NOMO-1 treated with DMSO at 0.1 percent for 48 hours (cell line): Measurements from ENCODE around the gene TGFBR1.

Source experiments
- DNase-seq: peaks from one replicate; lab custom pipeline; 2025; ENCODE audit not compliant: unreplicated experiment; lab: John Stamatoyannopoulos, UW

Gene TGFBR1

GRCh38 chr9:99167119-99167518, 62.2 kb downstream of the TGFBR1 start:
- DNase-seq = no peak

- peak; percentile 47 for DNase-seq
Observed at GRCh38 chr9:99167694-99168093, 62.8 kb downstream of the TGFBR1 start.

DNA sequence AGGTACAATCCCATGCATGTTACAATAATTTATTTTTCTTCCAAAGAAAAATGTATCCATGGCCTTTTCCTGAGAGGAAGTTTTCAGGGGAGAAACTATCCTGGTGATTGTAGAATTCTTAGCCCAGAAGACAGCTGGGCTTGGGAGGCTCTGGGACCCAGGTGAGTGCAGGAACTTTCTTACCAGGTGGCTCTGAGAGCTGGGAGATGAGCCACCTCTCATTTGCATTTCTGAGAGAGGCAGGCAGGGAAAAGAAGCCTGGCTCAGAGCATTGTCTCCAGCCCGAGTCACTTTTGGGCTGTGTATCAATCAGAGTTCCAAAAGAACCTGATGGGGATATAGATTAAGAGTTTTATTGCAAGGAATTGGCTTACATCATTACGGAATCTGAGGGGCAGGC, 64.2 kb downstream of the TGFBR1 start:
- DNase-seq = no peak

DNA sequence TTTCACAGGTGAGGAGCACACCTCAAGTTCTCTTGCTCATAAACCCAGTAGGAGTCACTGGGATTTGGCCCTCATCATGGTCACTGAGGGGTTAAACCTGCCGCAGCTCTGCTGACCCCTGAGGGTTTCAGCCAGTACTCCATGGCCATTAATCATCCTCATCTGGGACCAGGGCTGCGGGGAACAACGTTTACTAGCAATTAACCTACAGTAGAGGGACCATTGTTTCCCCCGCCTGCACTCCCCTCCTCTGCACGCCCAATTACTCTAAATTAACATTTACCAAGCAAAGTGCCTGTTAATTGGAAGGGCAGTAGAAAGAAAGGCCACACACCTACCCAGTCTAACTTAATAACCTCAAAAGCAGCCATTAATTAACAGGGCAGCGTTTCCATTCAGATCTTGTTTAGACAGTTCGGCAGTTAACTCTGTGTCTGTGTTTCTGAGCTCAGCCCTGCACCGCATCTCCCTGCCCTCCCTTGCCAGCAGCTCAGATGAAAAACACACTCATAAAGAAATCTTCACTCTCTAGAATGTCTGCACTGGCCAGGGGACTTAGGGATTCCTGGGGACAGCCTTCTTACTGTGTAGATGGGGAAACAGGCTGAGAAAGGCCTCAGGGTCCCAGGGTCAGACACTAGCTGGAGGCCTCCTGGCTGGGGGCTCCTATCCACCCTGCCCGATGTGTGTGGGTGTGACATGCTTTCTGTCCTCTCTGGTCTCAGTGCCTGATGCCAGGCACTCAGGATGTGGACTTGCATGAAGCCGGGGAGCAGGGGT, 65.3 kb downstream of the TGFBR1 start:
- DNase-seq = no peak

- no peak for DNase-seq
Observed at GRCh38 chr9:99171225-99172123, 66.6 kb downstream of the TGFBR1 start.

DNA sequence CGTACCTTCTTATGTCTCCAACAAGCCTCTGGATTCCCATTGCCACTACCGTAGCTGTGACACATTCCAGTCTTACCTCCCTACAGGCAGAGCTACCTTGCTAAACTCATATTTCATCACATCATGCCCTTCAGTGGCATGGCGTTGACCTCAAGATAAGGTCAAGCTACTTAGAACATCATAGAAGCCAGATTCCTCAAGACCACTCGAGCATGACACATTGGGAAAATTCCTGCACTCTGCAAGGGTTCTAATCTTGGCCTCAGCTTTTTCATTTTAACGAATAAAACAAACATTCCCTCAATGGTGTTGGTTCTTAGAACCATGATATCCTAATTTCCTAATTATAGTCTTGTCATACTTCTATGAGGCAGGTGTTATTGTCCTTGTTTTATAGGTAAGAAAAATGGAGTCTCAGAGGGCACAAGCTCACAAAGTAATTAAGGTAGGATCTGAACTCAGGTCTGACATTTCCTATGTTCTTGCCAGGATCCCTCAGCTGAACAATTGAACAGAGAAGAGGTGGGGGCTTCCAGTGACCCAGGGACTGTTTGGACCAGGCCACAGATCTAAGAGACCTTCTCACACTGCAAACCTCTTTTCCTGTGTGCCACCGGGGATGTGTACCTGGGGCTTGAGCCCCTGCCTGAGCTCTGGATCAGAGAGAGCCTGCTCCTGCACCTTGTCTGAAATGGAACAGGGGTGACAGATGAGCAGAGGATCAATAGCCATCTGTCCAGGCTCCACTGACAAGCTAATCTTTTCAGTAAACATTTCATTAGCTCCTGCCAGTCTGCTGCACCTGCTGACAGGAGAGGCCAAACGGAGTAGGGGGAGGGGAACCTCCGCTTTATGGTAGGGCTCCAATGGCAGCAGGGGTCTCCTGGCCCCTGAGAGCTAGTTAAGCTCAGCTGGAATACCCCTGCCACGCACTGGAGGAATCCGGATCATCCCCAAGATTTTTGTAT, 67.5 kb downstream of the TGFBR1 start:
- DNase-seq = no peak

GRCh38 chr9:99173570-99174504, 68.9 kb downstream of the TGFBR1 start:
- no peak for DNase-seq

DNA sequence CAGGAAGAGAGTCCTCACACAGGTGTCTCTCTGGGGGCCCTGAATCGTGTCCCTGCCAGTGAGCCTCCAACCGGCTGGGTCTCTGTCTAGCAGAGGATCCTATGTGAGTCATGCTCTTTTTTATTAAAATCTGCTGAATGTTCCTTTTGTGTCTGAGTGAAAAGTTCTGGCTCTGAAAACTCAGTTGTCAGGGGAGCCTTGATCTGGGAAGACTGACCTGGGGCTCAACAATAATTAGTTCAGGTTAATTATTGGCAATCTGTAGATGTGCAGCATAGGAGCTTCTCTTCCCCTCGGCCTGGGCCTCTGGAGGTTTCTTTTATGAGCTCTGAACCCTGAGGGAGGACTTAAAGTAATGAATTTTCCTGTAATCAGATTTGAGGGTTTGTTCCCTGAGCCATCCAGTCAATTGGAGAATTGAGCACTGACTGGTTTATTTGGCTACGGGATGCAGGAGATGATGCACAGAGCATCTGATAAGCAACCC, 71.7 kb downstream of the TGFBR1 start:
- no peak for DNase-seq

- DNase-seq = no peak
Observed at GRCh38 chr9:99177576-99178366, 72.9 kb downstream of the TGFBR1 start.

GRCh38 chr9:99178912-99179872, 74.3 kb downstream of the TGFBR1 start:
- no peak for DNase-seq

DNA sequence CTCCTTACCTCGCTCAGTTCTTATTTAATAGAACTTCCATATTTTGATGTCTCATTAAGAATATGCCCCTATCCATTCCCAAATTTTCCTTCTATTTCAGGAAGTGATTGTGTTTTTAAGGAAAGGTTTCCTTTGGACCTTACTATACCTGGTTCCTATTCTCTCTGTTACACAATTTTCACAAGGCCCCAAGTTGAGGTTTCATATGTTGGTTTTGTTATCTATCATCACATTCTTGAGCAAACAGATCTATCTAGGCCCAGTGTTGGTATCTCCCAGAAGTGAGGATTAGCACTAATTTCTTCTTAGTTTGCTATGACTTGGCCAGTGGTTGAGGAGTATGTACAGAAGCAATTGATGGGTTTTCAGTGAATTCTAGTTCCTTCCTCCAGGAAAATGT, 75.3 kb downstream of the TGFBR1 start:
- no peak for DNase-seq

DNA sequence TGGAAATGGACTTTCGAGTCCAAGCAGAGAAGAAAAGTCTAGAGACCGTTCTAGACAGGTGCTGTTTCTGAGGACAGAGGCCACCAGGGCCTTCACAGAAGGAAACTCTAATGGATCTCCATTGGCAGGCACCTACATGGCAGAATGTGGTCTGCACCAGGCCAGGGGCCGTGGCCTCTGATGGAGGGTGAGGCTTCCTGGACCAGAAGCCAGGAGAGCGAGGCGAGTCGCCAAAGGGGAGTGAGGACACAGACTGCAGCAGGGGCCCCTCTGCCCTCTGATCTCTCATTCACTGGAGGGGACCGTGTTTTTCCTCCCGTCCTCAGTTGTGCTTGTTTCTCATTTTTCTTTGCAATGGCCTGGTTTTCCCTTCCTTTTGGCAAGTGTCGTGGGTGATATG, 75.7 kb downstream of the TGFBR1 start:
- DNase-seq = no peak

- DNase-seq = no peak
Observed at GRCh38 chr9:99181206-99181605, 76.3 kb downstream of the TGFBR1 start.

GRCh38 chr9:99181621-99182020, 76.7 kb downstream of the TGFBR1 start:
- no peak for DNase-seq

- no peak for DNase-seq
Observed at GRCh38 chr9:99182356-99182755, 77.4 kb downstream of the TGFBR1 start.

GRCh38 chr9:99183616-99184015, 78.7 kb downstream of the TGFBR1 start:
- DNase-seq = no peak

- no peak for DNase-seq
Observed at GRCh38 chr9:99184110-99184474, 79.2 kb downstream of the TGFBR1 start.
